Right renal pelvis (tissue), 4 donors: ENCODE measurements around the gene BTBD9. TPM values are rescaled to one million over a fixed set of nuclear protein-coding genes. Genes with fewer than 3 reads are reported as not detected.
A peak's percentile ranks its signal among the peaks of the same experiment; 100 is the strongest.

Source experiments
- DNase-seq, 4 donors: peaks; one replicate each; pipeline ENCODE4 v3.0.0-alpha.2; 2013; ENCODE audit warnings: low read depth in 4 of 4, low spot score in 3 of 4, missing footprints in 1 of 4
- polyA plus RNA-seq, 4 donors: library from polyadenylated mRNA; unstranded; fragments of 120-200 nt; gene quantifications; one replicate each; pipeline ENCODE4 v1.2.1, GENCODE V29; 2013; ENCODE audit not compliant: insufficient read length in 4 of 4

Gene BTBD9
- polyA plus RNA-seq, 4 donors = 11.9 to 15.6 (median 13.8) TPM

GRCh38 chr6:38566295-38567030, 73.3 kb downstream of the BTBD9 start:
- no peak for DNase-seq

GRCh38 chr6:38564301-38564700, 75.4 kb downstream of the BTBD9 start:
- DNase-seq = no peak

- no peak for DNase-seq
Observed at GRCh38 chr6:38555606-38556005, 84.1 kb downstream of the BTBD9 start.

- DNase-seq = no peak
Observed at GRCh38 chr6:38554700-38555413, 84.9 kb downstream of the BTBD9 start.

GRCh38 chr6:38554014-38554413, 85.7 kb downstream of the BTBD9 start:
- DNase-seq = no peak

- DNase-seq = no peak
Observed at GRCh38 chr6:38552121-38552520, 87.6 kb downstream of the BTBD9 start.

GRCh38 chr6:38549795-38550194, 89.9 kb downstream of the BTBD9 start:
- DNase-seq = no peak

- no peak for DNase-seq
Observed at GRCh38 chr6:38549180-38549579, 90.5 kb downstream of the BTBD9 start.

- no peak for DNase-seq
Observed at GRCh38 chr6:38543022-38543421, 96.7 kb downstream of the BTBD9 start.

- DNase-seq = no peak
Observed at GRCh38 chr6:38542031-38542430, 97.7 kb downstream of the BTBD9 start.

- DNase-seq = no peak
Observed at GRCh38 chr6:38533064-38533463, 106.7 kb downstream of the BTBD9 start.

GRCh38 chr6:38531134-38531533, 108.6 kb downstream of the BTBD9 start:
- no peak for DNase-seq

- DNase-seq = no peak
Observed at GRCh38 chr6:38528196-38528965, 111.3 kb downstream of the BTBD9 start.

- no peak for DNase-seq
Observed at GRCh38 chr6:38527371-38527770, 112.4 kb downstream of the BTBD9 start.

- DNase-seq = no peak
Observed at GRCh38 chr6:38525888-38526287, 113.8 kb downstream of the BTBD9 start.

- DNase-seq = no peak
Observed at GRCh38 chr6:38524436-38525145, 115.1 kb downstream of the BTBD9 start.

GRCh38 chr6:38522322-38522721, 117.4 kb downstream of the BTBD9 start:
- DNase-seq = peak in 1 of 4 donors; percentile 20

- DNase-seq = no peak
Observed at GRCh38 chr6:38518511-38519304, 121.0 kb downstream of the BTBD9 start.

GRCh38 chr6:38517005-38517404, 122.7 kb downstream of the BTBD9 start:
- DNase-seq = no peak

- DNase-seq = no peak
Observed at GRCh38 chr6:38514399-38514798, 125.3 kb downstream of the BTBD9 start.
